ENCODE measurements around the gene MPZL2. TPM values are rescaled to one million over a fixed set of nuclear protein-coding genes. Genes with fewer than 3 reads are reported as not detected.

The MPZL2 gene
- total and polyA plus RNA-seq, 10 of the 15 experiments (the other 5 are each of a cell fraction or from before 2014, with no cell fraction given): 0.81 to 4.8 (median 3.1) TPM

GRCh38 chr11:118243161-118243560, 20.9 kb downstream of the MPZL2 start (continued):
- no peak for TF ChIP-seq CBX5 (IDR thresholded peaks at IDR 0.05; ENCODE audit: low read depth)

GRCh38 chr11:118241764-118242098, 22.4 kb downstream of the MPZL2 start:
- Histone ChIP-seq H3K27ac (ENCODE audit: control insufficient read depth, insufficient read depth) (no peak overlapping the region), H3K4me1 (ENCODE audit: control insufficient read depth, insufficient read depth, low read length) (peaks cover 19% of the 10 kb centered on the region), H3K27me3 (replicated peaks in 1 of 2; ENCODE audit: control insufficient read depth in 2 of 2, insufficient read depth in 2 of 2, low read length in 1 of 2) (no peaks in the 10 kb centered on the region), H2AFZ (ENCODE audit: control insufficient read depth, low read depth, low read length) (no peak overlapping the region), H3K36me3 (ENCODE audit: control insufficient read depth in 2 of 2, insufficient read depth in 2 of 2, low read length in 1 of 2) (no peaks in the 10 kb centered on the region), H4K20me1 (ENCODE audit: control insufficient read depth, insufficient read depth) (no peaks in the 10 kb centered on the region), H3K79me2 (ENCODE audit: control insufficient read depth, insufficient read depth, low read length) (no peaks in the 10 kb centered on the region), H3K4me3 (no peak overlapping the region), H3K9ac (ENCODE audit: control insufficient read depth, insufficient read depth, low read length) (no peak overlapping the region), H3K9me3 (replicated peaks; ENCODE audit: control insufficient read depth, insufficient read depth, low read length) (no peaks in the 10 kb centered on the region), H3K4me2 (ENCODE audit: control insufficient read depth, insufficient read depth) (peak overlapping the region; percentile 15; the same call in 1 of the 2 replicates)
- no TSS peak for BruUV-seq (replicated peaks)
- no peak for DNase-seq (ENCODE audit: low read depth, low spot score)
- WGBS (ENCODE audit: insufficient coverage, insufficient replicate concordance, low lambda C conversion rate, missing lambda C conversion rate): 86% methylated on average over 1 of the region's 1 CpG
- POLR2A ChIA-PET: interaction anchor here (1.0 to 3.3 kb wide), 8 partner anchors 10 to 40 kb away, joined by 3 to 12 read pairs (median 4); partner anchors contain the start of genes JAML and MPZL3
- no peak for FAIRE-seq
- CTCF ChIA-PET: interaction anchor here (0.9 to 1.6 kb wide), 14 partner anchors 13 to 113 kb away, joined by 3 to 8 read pairs (median 4); partner anchors contain the start of gene JAML
- in situ Hi-C loops (cut with MboI) (no loop called here), intact Hi-C loops (cut with micrococcal nuclease; ENCODE audit: unreplicated experiment) (no loop called here)
- SMC1A ChIA-PET (ENCODE audit: uncharacterized antibody, unreplicated experiment): interaction anchor here (0.9 to 6.9 kb wide), 14 partner anchors 10 to 112 kb away, joined by 3 to 54 read pairs (median 6); partner anchors contain the start of genes JAML and MPZL3
- RAD21 ChIA-PET (ENCODE audit: unreplicated experiment): interaction anchor here (0.9 to 4.6 kb wide), 9 partner anchors 10 to 43 kb away, joined by 3 to 23 read pairs (median 5); partner anchors contain the start of gene MPZL3
- peak; percentile 2; the same call in 1 of the 3 replicates for ATAC-seq
- TF ChIP-seq SKIL (IDR thresholded peaks at IDR 0.05; ENCODE audit: low read depth, poor library complexity, severe bottlenecking) (peak; percentile 9), NKRF (conservative IDR thresholded peaks at IDR 0.05) (no peak), RB1 (IDR thresholded peaks at IDR 0.05; ENCODE audit: borderline replicate concordance) (0 out of 2 replicates have a peak, but pooled peaks have one; percentile 19), MTA3 (IDR thresholded peaks at IDR 0.05; ENCODE audit: borderline replicate concordance, low read length) (0 out of 2 replicates have a peak, but pooled peaks have one; percentile 4), ZNF687 (IDR thresholded peaks at IDR 0.05) (no peak), SMAD1 (IDR thresholded peaks at IDR 0.05; ENCODE audit: low read depth, partially characterized antibody) (no peak), EED (IDR thresholded peaks at IDR 0.05; ENCODE audit: low read depth) (no peak; the same call in 1 of the 2 replicates), ATF7 (IDR thresholded peaks at IDR 0.05; ENCODE audit: low read depth) (0 out of 2 replicates have a peak, but pooled peaks have one; percentile 3), ZNF622 (IDR thresholded peaks at IDR 0.05) (no peak), TAF1 (IDR thresholded peaks at IDR 0.05; ENCODE audit: borderline replicate concordance, low read depth, low read length) (no peak)

Data from GM12878 (cell line).